GM21515 (cell line): ENCODE results near the gene NDUFB1.

Experiments
- ATAC-seq: cut with Tn5 transposase; IDR thresholded peaks from one replicate; pipeline ENCODE4 v1.9.1; 2021; ENCODE audit not compliant: unreplicated experiment

NDUFB1 gene

GRCh38 chr14:92099802-92100201 lies 21.7 kb downstream of the NDUFB1 start:
- no peak for ATAC-seq

- no peak for ATAC-seq
Observed at GRCh38 chr14:92093320-92093719, 28.2 kb downstream of the NDUFB1 start.

- no peak for ATAC-seq
Observed at GRCh38 chr14:92088494-92088893, 33.0 kb downstream of the NDUFB1 start.

GRCh38 chr14:92074555-92074954 lies 47.0 kb downstream of the NDUFB1 start:
- no peak for ATAC-seq
